IPS DF 4.7 (cell line): ENCODE data around the gene TNPO1.

Experiments used
- DNase-seq: peaks from one replicate; pipeline ENCODE4 v3.0.0-alpha.2; 2013; ENCODE audit warnings: low spot score; ENCODE audit errors: extremely low read depth

TNPO1 gene

DNA sequence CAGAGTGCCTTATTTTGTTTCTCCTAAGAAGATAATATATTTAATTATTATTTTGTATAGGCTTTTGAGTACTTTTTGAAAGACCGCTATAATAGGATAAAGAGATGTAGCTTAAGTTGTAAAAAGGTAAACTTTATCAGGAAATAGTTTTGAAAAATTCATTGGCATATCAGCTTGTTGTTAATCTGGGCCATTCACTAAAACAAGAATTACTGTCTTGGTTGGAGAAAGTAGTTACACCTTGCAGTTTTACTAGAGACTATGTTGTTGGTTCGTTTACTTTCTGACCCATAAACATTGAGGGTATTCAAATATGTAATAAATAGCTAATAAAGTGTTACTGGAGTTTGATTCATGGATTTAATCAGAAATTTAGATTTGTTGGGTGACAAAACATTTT is 33.7 kb downstream of the TNPO1 start:
- no peak for DNase-seq

DNA sequence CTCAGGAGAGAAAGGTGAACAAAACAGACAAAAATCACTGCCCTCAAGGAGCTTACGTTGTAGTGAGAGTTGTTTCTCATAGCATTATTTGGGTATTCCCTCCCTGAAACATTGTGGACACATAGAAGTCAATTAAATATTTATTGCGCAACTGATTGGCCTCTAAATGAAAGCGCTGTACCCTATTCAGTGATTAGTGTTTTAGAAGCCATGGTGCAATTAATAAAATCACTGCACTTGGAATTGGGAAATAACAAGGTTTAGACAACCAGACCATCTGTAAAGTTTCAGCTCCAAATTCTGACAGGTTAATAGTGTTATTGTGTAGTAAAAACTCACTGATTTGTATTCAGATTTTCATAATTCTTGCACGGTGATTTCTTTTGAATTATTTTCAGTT is 35.9 kb downstream of the TNPO1 start:
- DNase-seq: no peak

DNA sequence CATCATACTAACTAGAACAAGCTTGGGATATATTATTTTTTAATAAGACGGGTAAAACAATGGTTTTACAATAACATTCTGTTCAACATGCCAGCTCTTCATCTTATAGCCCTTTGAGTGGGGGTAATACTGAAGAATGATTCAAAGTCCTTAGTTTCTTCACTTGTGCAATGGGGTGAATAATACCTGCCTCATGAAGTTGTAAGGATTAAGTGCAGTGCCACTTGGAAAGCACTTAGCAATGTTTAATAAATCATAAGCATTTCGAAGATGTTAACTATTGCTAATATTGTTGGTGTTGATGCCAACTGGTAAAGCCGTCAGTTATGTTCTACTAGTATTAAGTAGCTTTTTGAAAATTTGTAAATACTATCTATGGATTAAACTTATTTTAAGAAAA is 38.0 kb downstream of the TNPO1 start:
- DNase-seq: no peak

DNA sequence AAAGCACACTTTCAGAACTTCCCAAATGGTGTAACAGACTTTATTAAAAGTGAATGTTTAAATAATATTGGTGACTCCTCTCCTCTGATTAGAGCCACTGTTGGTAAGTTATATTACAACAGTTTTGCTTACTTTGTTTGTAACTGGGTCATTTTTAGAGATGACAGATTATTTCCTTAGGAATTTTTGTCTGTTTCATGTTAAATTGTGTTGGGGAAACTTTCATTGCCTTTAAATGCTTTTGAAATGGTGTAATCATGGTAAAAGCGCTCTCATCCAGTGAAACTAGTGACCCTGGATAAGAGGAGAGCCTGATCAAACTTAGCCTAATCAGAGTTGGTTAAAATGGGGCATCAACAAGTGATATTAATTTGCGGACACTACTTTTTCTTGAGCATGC is 39.4 kb downstream of the TNPO1 start:
- DNase-seq: no peak

DNA sequence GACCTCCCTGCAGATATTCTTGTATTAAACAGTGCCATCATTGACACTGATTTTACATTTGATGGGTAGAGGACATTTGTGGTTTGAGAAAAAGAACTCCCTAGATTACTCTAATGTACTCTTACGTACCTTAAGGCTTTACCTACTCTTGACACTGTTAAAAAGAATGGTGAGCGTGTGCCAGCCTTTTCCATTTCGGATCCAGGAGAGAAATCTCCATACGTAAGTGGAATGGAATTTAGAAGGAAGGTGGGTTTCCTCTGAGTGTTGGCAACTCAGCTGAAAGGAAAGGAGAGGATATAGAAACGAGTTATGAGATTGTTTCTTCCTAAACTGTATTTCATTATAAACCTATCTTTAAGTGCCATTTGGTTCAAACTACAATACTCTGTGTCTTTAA is 40.9 kb downstream of the TNPO1 start:
- DNase-seq: no peak

DNA sequence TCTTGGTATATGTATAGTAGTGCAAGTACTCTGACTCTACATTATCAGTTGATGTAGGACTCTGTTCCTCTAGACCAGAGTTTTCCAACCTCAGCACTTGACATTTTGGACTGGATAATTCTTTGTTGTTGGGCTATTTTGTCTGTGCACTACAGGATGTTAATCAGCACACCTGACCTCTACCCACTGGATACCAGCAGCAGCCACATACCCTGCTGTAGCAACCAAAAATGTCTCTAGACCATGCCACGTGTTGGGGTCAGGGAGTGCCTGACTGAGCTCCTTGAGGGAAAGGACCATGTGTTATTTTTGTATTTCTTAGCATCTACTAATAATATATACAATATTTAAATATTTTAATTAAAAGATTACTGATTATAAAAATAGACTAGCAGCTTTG is 42.7 kb downstream of the TNPO1 start:
- DNase-seq: no peak

DNA sequence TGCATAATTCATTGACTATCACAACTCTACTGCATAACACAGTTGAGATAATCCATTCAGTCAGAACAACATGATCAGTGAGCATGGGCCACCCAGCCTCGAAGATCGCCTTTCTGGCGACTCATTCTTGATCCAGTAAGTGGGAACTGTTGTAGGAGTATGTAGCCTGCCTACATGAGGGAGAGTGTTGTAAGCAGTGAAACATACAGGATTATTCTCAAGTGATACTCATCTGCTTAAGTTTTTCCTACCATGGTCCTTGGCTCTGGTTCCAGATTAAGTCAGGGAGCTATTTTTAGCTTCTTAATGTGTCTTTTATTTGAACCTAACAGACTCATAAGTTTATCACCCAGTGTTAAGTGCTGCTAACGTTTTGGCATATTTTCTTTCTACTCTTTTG is 44.0 kb downstream of the TNPO1 start:
- no peak for DNase-seq

DNA sequence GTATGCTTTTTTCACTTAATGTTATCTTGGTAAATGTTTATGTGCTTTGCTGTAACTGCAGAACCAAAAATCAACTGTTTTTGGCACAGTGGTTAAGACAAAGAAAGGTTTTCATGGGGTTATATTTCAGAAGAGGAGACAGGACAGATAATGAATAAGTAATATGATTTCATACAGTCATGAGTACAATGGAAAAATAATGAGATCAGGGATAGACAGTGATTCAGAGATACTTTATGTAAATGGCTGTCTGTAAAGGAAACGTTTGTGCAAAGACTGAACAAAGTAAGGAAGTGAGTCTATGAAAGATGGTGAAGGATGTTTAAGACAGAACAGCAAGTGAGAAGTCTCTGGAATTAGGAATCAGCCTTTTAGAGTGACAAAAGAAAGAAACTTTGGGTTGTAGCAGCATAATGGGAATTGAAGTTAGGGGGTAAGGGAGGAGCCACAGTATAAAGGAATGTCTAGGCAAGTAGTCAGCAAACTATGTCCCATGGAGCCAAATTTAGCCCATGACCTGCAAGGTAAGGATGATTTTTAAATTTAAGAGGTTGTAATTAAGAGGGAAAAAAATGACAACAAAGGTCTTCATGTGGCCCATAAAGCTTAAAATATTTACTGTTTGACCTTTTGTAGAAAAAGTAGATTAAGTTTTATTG is 55.0 kb downstream of the TNPO1 start:
- DNase-seq: no peak

DNA sequence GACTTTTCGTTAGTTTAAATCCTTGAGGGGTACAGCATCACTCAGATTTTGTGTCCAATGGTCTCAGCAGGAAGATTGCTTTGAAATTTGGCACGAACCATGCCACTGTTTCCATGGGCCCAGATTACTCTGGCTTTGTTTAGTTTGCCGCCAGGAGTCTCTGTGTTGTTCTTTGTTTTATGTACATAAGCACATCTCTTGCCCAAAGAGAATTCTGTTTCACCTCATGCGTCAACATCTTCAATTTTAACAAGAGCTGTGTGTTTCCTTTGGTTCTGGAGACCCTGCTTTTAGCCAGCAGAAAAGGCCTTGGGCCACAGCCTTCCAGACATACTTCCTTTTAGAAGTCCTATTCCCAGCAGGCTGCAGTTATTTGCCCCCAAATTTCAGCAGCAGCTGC is 62.4 kb downstream of the TNPO1 start:
- no peak for DNase-seq

DNA sequence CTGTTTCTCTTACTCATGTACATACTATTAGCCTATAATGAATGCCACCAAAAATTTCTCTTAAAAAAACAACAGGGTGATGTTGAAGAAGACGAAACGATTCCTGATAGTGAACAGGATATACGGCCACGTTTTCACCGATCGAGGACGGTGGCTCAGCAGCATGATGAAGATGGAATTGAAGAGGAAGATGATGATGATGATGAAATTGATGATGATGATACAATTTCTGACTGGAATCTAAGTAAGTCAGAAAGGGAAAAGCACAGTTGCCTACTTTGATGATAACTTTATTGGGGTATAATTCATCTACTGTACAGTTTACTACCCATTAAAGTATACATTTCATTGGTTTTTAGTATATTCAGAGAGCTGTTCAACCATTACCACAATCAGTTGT is 66.5 kb downstream of the TNPO1 start:
- DNase-seq: no peak

DNA sequence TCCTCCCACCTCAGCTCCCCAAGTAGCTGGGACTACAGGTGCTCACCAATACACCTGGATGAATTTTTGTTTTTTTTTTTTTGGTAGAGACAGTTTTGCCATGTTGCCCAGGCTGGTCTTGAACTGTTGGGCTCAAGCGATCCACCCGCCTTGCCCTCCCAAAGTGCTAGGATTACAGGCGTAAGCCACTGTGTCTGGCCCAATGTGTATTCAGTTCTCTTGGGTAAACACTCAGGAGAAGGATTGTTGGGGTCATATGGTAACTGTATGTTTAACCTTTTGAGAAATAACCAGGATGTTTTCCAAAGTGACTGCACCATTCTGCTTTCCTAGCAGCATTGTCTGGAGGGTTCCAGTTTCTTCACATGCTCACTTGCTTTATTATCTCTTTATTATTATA is 67.4 kb downstream of the TNPO1 start:
- no peak for DNase-seq

DNA sequence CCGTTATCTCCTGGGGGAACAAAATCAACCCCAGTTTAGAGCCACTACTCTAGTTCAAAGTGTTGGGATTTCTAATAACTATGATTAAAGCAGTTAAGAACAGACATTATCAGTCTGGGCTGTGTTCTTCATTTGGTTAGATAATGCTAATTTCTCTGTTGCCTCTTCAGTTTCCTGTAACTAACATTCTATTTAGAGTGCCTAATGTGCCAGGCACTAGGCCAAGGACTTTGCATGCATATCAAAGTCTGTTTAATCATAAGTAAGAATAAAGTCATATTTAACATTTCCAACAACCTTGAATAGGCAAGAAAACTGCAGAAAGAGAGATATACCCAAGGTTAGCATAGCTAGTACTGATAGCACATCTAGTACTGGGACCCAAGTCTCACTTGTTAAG is 68.4 kb downstream of the TNPO1 start:
- DNase-seq: no peak

DNA sequence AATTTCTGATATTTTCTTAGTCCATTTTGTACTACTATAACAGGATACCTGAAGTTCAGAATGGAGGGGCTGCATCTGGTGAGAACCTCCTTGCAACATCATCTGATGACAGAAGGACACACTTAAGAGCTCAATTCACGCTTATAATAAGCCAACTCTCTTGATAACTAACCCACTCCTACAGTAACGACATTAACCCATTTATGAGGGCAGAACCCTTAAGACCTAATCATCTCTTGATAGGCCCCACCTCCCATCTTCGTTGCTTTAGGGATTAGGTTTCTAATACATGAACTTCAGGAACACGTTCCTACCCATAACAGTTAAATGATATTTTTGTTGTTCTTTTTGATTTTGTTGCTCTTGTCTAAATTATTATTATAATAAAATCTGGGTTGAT is 69.4 kb downstream of the TNPO1 start:
- DNase-seq: no peak

DNA sequence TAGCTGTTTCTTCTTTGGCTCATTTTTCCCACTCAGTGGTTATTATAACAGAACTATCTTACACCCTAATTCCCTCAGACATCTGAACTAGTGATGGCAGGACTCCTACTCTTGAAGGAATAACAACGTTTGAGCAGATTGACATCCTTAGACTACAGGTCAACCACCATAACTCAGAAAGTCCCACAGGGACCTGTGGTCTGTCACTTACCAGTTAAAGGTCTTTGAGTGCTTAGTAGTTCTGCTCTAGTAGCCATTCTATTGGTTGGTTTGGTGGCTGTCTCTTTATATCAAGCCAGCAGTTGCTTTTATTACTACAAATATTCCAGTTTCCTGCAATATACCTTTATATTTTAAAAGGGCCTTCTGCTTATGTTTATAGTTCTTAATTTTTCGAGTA is 72.1 kb downstream of the TNPO1 start:
- no peak for DNase-seq

DNA sequence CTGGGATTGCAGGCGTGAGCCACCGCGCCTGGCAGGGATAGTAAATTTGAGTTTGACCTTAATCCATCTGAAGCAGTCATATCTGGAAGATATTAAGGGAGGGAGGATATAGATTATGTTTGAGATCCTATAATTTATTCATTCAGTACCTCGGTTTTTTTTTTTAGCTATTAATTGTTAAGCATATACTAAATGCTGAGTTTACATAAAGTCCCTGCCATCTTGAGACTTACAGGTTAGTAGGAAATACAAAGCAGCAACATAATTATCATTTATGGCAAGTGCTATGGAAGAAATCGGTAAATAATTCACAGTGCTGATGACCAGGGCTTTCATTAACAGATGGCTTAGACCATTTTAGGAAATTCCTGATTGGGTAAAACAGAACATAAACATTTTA is 72.9 kb downstream of the TNPO1 start:
- no peak for DNase-seq

DNA sequence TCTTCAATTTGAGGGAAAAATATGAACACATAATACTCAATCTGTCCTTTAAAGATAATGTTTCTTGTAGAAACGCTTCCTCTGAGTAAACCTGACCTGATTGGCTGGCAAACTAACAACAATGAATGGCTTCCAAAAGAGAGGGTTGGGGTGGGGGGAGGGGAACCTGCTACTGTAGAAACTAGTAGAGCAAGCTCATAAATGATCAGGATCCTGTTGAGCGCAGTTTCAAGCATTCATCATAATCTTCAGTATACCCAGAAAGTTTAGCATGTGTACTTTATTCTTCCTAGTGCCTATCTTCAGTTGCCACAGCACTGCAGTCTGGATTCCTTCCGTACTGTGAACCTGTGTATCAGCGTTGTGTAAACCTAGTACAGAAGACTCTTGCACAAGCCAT is 76.4 kb downstream of the TNPO1 start:
- DNase-seq: no peak

DNA sequence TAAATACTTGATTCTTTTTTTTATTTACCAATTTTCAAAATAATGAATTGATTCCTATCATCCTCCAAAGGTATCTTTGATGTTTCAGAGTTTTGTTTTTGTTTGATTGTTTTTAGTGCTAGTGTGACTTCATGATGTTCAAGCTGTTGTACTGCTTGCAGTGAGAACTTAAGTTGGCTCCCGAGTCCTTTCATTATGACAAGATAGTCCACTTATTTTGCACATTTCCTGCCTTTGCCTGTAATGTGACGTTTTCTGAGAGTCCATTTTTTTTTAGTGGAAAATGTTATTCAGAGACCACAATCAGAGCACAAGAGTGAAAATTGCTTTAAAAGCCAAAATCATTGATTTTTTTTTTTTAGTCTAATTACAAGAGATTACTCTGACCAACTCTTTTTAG is 79.3 kb downstream of the TNPO1 start:
- DNase-seq: no peak

DNA sequence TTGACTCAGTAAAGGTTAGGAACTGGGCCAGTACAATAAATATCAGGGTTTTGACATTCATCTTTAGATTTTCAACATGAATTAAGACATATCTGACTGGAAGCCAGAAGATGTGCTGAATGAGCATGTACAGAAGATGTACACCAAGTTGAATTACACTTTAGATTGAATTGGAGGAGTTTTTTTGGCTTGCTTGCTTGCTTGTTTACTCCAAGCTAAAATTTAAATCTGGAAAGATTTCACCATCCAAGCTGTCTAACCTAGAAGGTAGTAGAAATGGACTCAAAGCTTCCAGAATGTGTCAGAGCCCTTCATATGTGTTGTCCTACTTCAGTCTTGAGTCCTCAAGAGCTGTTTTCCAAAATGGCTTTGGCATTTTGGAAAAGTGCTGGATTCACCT is 90.3 kb downstream of the TNPO1 start:
- no peak for DNase-seq

DNA sequence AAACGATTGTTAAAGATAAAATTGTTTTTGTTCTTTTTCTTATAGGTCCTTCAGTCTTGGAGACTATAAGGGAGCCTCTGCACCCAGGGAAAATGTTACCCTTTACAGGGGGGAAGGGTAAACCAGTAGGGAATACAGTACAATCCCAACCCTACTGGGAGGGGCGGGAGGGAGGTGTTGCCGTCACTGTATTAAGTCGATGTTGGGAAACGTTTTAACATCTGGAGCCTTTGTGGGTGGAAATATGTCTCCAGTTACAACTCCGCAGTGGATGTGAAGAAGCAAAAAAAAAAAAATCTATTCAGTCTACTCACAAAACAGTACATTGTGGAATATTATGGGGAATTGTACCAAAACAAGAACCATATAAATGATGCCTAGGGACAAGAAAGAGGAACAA is 92.2 kb downstream of the TNPO1 start:
- no peak for DNase-seq

DNA sequence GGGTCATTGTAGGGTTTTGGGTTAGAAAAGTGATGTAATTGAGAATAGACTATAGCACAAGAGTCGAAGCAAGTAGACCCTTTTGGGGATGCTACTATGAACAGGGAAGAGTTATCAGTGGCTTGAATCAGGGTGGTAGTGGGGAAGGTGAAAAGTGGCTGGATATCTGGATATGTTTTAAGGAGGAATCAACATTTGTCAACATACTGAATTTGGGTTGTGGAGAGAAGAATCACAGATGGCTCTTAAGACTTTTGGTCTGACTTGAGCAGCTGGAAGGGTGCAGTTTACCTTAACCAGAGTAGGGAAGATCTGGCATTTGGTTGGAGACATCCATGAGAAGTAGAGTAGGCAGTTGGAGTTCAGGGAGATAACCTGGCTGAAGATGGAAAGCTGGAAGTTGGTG is 100.9 kb downstream of the TNPO1 start:
- no peak for DNase-seq

DNA sequence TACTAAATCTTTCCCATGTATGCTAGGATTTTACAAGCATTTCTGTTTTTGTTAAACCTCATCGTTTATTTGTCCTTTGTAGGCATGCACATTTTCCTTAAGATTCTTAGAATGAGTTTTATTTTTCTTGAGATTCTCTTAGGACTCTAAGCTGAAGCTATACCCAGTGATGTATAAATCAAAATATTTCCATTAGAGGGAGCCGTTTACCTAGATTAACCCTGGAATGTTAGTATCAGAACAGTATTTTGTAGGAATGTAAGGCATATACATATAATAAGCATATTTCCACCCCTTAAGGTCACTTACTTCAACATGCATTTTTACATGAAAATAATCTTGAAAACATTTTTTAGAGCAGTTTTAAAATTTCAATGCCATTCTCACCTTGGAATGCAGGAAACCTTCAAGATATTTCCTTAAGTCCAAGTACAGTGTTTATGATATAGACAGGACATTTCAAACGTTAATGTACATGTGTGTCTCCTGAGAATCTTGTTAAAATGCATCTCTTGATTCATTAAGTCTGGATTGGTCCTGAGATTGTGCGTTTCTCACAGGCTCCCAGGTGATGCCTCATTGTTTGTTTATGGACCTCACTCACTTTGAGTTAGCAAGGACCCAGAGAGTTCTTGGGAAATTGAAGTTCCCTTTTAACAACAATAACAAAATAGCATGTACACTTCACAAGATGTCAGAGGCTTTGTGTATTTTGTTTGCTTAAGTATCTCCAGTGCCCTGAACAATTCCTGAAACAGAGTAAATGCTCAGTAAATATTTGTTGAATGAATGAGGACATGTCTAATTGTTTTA is 104.4 kb downstream of the TNPO1 start:
- DNase-seq: no peak

DNA sequence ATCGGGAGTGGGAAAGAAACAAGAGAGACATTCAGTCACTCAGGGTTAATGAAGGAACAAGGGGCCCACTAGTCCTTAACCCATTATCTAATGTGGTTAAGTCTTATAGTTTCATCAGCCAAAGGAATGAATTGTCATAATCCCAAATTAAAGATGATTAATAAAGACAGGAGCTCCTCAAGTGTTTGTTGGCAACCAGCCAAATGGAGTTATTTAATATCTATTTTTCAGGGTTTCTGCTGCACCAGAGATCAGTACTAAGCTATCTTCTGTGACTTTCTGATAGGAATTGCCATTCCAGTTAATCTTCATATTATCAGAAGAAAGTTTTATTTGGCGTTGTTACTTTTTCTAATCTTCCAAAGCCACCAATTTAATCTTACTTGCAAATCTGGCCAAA is 105.4 kb downstream of the TNPO1 start:
- no peak for DNase-seq

DNA sequence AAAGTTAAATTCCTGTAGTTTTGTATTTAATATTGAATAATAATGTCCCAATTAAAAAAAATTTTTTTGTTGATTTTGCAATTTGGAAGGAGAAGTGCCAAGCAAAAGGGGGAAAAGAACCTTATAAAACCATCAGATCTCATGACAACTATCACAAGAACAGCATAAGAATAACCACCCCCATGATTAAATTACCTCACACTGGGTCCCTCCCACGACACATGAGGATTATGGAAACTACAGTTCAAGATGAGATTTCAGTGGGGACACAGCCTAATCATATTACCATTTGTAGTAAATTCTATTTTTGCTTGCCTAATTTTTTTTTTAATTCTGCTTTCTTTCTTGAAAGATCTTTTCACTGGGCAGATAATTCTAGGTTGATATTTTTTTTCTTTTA is 106.0 kb downstream of the TNPO1 start:
- no peak for DNase-seq
